OCI-LY1 (cell line): ENCODE measurements around the gene KIF11.

Experiments used
- H2AFZ ChIP-seq: fragments of 200-600 bp; sonication (generic), shearing (Covaris generic); 2 replicates; pipeline ENCODE4 v1.6.0; 2014; ENCODE audit warnings: antibody characterized with exemption, mild to moderate bottlenecking, low read length
- H3F3A ChIP-seq: fragments of 200-600 bp; sonication (generic), shearing (Covaris generic); 2 replicates; pipeline ENCODE4 v1.6.0; 2014; ENCODE audit warnings: mild to moderate bottlenecking, antibody characterized with exemption, low read length, moderate library complexity; ENCODE audit not compliant: insufficient read depth
- H3K27ac ChIP-seq: fragments of 200-600 bp; sonication (generic); 2 replicates; pipeline ENCODE4 v1.5.1; 2014; ENCODE audit warnings: low read length, mixed run types, mild to moderate bottlenecking, low read depth; ENCODE audit not compliant: poor library complexity, severe bottlenecking
- H3K27me3 ChIP-seq: fragments of 200-600 bp; sonication (generic); 2 replicates; pipeline ENCODE4 v1.6.0; 2014; ENCODE audit warnings: antibody characterized with exemption, mild to moderate bottlenecking, low read length, moderate library complexity; ENCODE audit not compliant: insufficient read depth
- H3K36me3 ChIP-seq: fragments of 200-600 bp; sonication (generic); 2 replicates; pipeline ENCODE4 v1.6.1; 2014; ENCODE audit warnings: mild to moderate bottlenecking, antibody characterized with exemption, low read length, moderate library complexity, mixed read lengths; ENCODE audit not compliant: insufficient read depth
- H3K4me1 ChIP-seq: fragments of 200-600 bp; sonication (generic); 2 replicates; pipeline ENCODE4 v1.5.1; 2014; ENCODE audit warnings: mild to moderate bottlenecking, low read length, moderate library complexity; ENCODE audit not compliant: insufficient read depth, severe bottlenecking
- H3K4me2 ChIP-seq: fragments of 200-600 bp; sonication (generic), shearing (Covaris generic); 2 replicates; pipeline ENCODE4 v1.6.1; 2014; ENCODE audit warnings: low read length
- H3K4me3 ChIP-seq: fragments of 200-600 bp; sonication (generic); 2 replicates; pipeline ENCODE4 v1.5.1; 2014; ENCODE audit warnings: low read length, low read depth, mild to moderate bottlenecking, mixed read lengths; ENCODE audit not compliant: poor library complexity, severe bottlenecking
- H3K79me2 ChIP-seq: fragments of 200-600 bp; shearing (Covaris generic); 2 replicates; pipeline ENCODE4 v1.6.1; 2016; ENCODE audit warnings: mixed run types, low read length, mixed read lengths; ENCODE audit not compliant: insufficient read depth
- H3K9ac ChIP-seq: fragments of 200-600 bp; sonication (generic), shearing (Covaris generic); 2 replicates; pipeline ENCODE4 v1.6.1; 2014; ENCODE audit warnings: mild to moderate bottlenecking, low read length, mixed read lengths
- H3K9me2 ChIP-seq: fragments of 200-600 bp; sonication (generic), shearing (Covaris generic); 2 replicates; pipeline ENCODE4 v1.6.1; 2014; ENCODE audit warnings: low read depth, mild to moderate bottlenecking, low read length, mixed read lengths
- H3K9me3 ChIP-seq: fragments of 200-600 bp; shearing (Covaris generic); 2 replicates; pipeline ENCODE4 v1.6.1; 2014; ENCODE audit warnings: low read length, mixed read lengths
- H4K20me1 ChIP-seq: fragments of 200-600 bp; sonication (generic), shearing (Covaris generic); 2 replicates; pipeline ENCODE4 v1.6.0; 2016; ENCODE audit warnings: mild to moderate bottlenecking, low read length; ENCODE audit not compliant: insufficient read depth
- EZH2 ChIP-seq: fragments of 200-600 bp; sonication (generic), shearing (Covaris generic); IDR thresholded peaks from 2 replicates; pipeline ENCODE4 v1.8.0; 2017; ENCODE audit warnings: borderline replicate concordance, mixed run types, mild to moderate bottlenecking, antibody characterized with exemption, low read length, moderate library complexity, mixed read lengths
- TF ChIP-seq, protein P1 (sequence below): fragments of 200-600 bp; sonication (generic), shearing (Covaris generic); IDR thresholded peaks from 2 replicates; pipeline ENCODE4 v1.5.1; 2017; ENCODE audit warnings: mild to moderate bottlenecking, antibody characterized with exemption, low read length, moderate library complexity, mixed read lengths

Gene KIF11

DNA sequence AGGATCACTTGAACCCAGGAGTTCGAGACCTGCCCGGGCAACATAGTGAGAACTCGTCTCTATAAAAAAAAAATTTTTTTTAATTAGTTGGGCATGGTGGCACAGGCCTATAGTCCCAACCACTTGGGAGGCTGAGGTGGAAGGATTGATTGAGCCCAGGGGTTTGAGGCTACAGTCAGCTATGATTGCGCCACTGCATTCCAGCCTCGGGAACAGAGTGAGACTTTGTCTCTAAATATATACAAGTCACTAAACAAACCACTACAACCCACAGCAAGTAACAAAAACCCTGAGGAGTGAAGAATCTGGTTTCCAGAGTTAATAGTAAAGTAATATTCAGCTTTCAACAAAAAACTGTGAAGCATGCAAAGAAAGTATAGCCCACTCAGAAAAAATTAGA is 64.1 kb downstream of the KIF11 start:
- no peak overlapping the region for H3K27ac ChIP-seq
- H3K4me2 ChIP-seq, result no peak overlapping the region
- no peaks in the 10 kb centered on the region for H3K79me2 ChIP-seq
- no peaks in the 10 kb centered on the region for H3K9me3 ChIP-seq
- peaks cover 30% of the 10 kb centered on the region for H3K36me3 ChIP-seq
- H3K27me3 ChIP-seq, result no peaks in the 10 kb centered on the region
- no peaks in the 10 kb centered on the region for H3K9me2 ChIP-seq
- H3F3A ChIP-seq, result no peaks in the 10 kb centered on the region
- H2AFZ ChIP-seq, result no peak overlapping the region
- no peak overlapping the region for H3K4me3 ChIP-seq
- no peak for TF ChIP-seq EZH2
- TF ChIP-seq, protein P1, sequence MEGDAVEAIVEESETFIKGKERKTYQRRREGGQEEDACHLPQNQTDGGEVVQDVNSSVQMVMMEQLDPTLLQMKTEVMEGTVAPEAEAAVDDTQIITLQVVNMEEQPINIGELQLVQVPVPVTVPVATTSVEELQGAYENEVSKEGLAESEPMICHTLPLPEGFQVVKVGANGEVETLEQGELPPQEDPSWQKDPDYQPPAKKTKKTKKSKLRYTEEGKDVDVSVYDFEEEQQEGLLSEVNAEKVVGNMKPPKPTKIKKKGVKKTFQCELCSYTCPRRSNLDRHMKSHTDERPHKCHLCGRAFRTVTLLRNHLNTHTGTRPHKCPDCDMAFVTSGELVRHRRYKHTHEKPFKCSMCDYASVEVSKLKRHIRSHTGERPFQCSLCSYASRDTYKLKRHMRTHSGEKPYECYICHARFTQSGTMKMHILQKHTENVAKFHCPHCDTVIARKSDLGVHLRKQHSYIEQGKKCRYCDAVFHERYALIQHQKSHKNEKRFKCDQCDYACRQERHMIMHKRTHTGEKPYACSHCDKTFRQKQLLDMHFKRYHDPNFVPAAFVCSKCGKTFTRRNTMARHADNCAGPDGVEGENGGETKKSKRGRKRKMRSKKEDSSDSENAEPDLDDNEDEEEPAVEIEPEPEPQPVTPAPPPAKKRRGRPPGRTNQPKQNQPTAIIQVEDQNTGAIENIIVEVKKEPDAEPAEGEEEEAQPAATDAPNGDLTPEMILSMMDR, result no peak
- H4K20me1 ChIP-seq, result no peaks in the 10 kb centered on the region
- no peaks in the 10 kb centered on the region for H3K4me1 ChIP-seq
- no peak overlapping the region for H3K9ac ChIP-seq

DNA sequence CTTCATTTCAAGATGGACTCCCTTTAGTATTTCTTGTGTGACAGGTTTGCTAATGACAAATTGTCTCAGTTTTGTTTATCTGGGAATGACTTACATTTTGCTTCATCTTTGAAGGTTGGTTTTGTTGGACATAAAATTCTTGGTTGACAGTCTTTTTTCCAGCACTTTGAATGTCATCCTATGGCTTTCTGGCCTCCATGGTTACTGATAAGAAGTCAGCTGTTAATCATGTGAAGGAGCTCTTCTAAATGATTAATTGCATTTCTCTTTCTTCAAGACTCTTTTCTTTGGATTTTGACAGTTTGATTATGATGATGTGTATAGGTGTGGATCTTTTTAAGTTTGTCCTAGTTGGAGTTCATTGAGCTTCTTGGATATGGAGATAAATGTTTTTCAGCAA is 69.9 kb downstream of the KIF11 start:
- Histone ChIP-seq H4K20me1 (no peaks in the 10 kb centered on the region), H3K9me3 (0 out of 2 replicates have a peak, but pooled peaks cover 3% of the 10 kb centered on the region), H3K9me2 (no peaks in the 10 kb centered on the region), H3K4me1 (no peaks in the 10 kb centered on the region), H3K9ac (no peak overlapping the region), H3K4me3 (no peak overlapping the region), H3K36me3 (no peaks in the 10 kb centered on the region), H2AFZ (no peak overlapping the region), H3K4me2 (no peak overlapping the region), H3K27me3 (no peaks in the 10 kb centered on the region), H3K27ac (no peak overlapping the region), H3K79me2 (no peaks in the 10 kb centered on the region), H3F3A (no peaks in the 10 kb centered on the region)
- TF ChIP-seq, protein P1, result no peak
- no peak for TF ChIP-seq EZH2

GRCh38 chr10:92664322-92664721 is 71.4 kb downstream of the KIF11 start:
- Histone ChIP-seq H3K9ac (no peak overlapping the region), H3K4me3 (no peak overlapping the region), H3F3A (no peaks in the 10 kb centered on the region), H3K9me2 (no peaks in the 10 kb centered on the region), H3K79me2 (no peaks in the 10 kb centered on the region), H2AFZ (no peak overlapping the region), H4K20me1 (no peaks in the 10 kb centered on the region), H3K4me1 (no peaks in the 10 kb centered on the region), H3K9me3 (0 out of 2 replicates have a peak, but pooled peaks cover 3% of the 10 kb centered on the region), H3K4me2 (no peak overlapping the region), H3K27me3 (no peaks in the 10 kb centered on the region), H3K27ac (no peak overlapping the region), H3K36me3 (no peaks in the 10 kb centered on the region)
- TF ChIP-seq, protein P1, result no peak
- TF ChIP-seq EZH2, result no peak
